Stomach smooth muscle (tissue), 2 donors: ENCODE measurements around the gene GCFC2.

Experiments
- H3K27ac ChIP-seq: one replicate; pipeline ENCODE4 v1.7.0; 2013; ENCODE audit warnings: mild to moderate bottlenecking, low read length, inconsistent platforms
- H3K27me3 ChIP-seq, 2 donors: one replicate each; pipeline ENCODE4 v1.7.0; 2013; ENCODE audit warnings: low read length in 2 of 2; ENCODE audit not compliant: insufficient read depth in 2 of 2, control insufficient read depth in 1 of 2
- H3K36me3 ChIP-seq, 2 donors: one replicate each; pipeline ENCODE4 v1.7.0; 2013; ENCODE audit warnings: low read length in 2 of 2; ENCODE audit not compliant: control insufficient read depth in 2 of 2, insufficient read depth in 2 of 2
- H3K4me1 ChIP-seq: one replicate; pipeline ENCODE4 v1.7.0; 2013; ENCODE audit warnings: low read length; ENCODE audit not compliant: control insufficient read depth, insufficient read depth
- H3K4me3 ChIP-seq, 2 donors: one replicate each; pipeline ENCODE4 v1.7.0; 2013; ENCODE audit warnings: low read length in 2 of 2
- H3K9ac ChIP-seq, 2 donors: one replicate each; pipeline ENCODE4 v1.7.0; 2013; ENCODE audit warnings: low read length in 2 of 2, mild to moderate bottlenecking in 1 of 2
- H3K9me3 ChIP-seq, 2 donors: one replicate each; pipeline ENCODE4 v1.7.0; 2013; ENCODE audit warnings: low read length in 2 of 2; ENCODE audit not compliant: control insufficient read depth in 2 of 2
- donor health status: healthy.
- donor health status: Pancreatic carcinoma.

The GCFC2 gene

DNA sequence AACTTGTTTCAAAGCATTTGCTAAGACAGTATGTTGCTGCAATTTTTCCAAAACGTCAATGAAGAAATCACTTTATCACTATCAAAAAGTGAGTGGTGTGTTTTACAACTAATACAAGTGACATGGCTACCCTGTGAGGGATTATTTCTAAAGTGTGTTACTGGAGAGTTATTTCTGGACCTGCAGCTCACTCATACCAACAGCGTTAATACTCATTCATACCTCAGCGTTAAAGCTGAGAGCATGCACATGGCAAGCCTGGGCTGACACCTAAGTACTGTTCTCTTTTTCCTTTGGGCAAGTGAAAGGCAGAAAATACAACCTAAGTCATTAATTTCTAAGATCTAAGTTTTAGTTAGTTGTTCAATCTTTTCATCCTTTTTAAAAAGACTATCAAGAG lies 77.1 kb downstream of the GCFC2 start:
- no peaks in the 10 kb centered on the region for H3K9me3 ChIP-seq
- H3K4me1 ChIP-seq: no peaks in the 10 kb centered on the region
- H3K9ac ChIP-seq: no peak overlapping the region
- no peak overlapping the region for H3K4me3 ChIP-seq
- peaks cover 0 to 7% of the 10 kb centered on the region in 2 donors for H3K27me3 ChIP-seq
- H3K36me3 ChIP-seq: no peaks in the 10 kb centered on the region
- H3K27ac ChIP-seq: no peak overlapping the region

DNA sequence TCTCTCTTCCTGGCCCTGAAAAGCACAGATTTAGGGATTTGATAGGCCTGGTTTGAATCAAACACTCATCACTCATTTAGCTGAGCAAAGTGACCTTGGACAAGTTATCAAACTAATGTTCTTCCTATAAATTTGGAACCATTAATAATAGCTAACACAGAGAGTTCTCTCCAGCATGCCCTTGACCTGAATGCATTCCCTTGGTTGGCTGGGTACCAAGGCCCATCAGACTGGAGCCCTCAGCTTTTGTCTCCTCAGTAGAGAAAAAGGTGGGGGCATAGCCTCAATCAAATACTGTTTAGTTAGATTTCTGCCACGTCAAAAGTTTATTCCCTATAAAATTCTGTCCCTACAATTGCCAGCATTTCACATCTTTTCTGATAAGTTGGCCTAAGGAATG lies 77.9 kb downstream of the GCFC2 start:
- H3K4me3 ChIP-seq: no peak overlapping the region
- no peaks in the 10 kb centered on the region for H3K36me3 ChIP-seq
- peaks cover 0 to 5% of the 10 kb centered on the region in 2 donors for H3K27me3 ChIP-seq
- H3K4me1 ChIP-seq: no peaks in the 10 kb centered on the region
- no peak overlapping the region for H3K27ac ChIP-seq
- no peak overlapping the region for H3K9ac ChIP-seq
- no peaks in the 10 kb centered on the region for H3K9me3 ChIP-seq

DNA sequence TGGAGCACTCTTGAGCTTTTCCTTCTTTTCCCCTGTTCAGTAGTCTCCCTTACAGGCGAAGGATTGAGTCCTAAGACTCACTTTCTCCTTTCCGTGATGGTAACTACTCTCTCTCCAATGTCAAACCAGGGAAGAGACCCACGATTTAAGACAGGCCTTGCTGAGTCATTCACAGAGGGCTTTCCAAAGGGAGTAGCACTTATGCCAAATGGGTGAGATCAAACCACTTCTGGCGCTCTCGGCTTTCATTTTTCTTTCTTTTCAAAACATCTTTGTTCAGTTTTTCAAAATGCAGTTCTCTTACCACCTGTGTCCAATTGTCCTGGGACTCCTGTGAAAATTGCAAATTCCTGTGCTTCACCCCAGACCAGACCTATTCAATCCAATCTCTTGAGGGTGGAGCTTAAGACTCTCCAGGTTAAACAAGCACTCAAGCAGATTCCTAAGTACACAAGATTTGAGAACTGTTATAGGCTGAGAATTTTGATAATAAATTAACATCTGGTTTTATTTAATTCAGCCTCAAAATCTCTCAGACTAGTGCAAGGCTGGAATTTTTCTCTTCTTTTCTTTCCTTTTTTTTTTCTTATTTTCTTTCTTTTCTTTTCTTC lies 78.5 kb downstream of the GCFC2 start:
- H3K4me1 ChIP-seq: no peaks in the 10 kb centered on the region
- H3K27me3 ChIP-seq: peaks cover 0 to 2% of the 10 kb centered on the region in 2 donors
- peak overlapping the region in 1 of 2 donors; percentile 5 for H3K9ac ChIP-seq
- H3K27ac ChIP-seq: no peak overlapping the region
- no peak overlapping the region for H3K4me3 ChIP-seq
- H3K9me3 ChIP-seq: no peaks in the 10 kb centered on the region
- H3K36me3 ChIP-seq: no peaks in the 10 kb centered on the region

DNA sequence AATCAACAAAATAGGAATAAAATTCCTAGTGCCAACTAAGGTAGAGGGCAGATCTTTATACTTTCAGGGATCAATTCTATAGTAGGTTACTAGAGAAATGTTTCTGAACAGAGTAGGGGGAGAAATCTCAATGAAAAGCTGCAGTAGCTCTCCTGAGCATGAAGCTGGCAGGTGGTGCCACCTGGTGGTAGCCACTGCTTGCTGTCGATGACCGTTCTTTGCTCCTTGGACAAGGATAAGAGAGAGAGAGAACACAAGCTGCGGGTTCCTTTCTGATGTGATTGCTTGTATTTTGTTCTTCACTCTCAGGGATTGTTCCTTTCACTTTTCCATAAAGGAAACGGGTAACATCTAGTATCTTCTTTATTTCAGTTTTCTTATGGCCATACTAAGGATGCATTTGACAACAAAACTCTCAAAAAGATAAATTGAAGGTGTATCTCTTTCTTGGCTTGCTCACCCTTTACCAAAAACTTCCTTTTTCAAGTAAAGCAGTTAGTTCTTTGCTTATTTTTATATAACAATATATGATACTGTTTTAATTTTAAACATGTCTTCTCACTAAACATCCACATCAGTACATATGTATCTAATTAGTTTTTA lies 82.7 kb downstream of the GCFC2 start:
- no peak overlapping the region for H3K9ac ChIP-seq
- H3K27me3 ChIP-seq: peaks cover 0 to under 1% of the 10 kb centered on the region in 2 donors
- no peaks in the 10 kb centered on the region for H3K9me3 ChIP-seq
- no peaks in the 10 kb centered on the region for H3K36me3 ChIP-seq
- H3K4me3 ChIP-seq: no peak overlapping the region
- H3K27ac ChIP-seq: no peak overlapping the region
- H3K4me1 ChIP-seq: no peaks in the 10 kb centered on the region

DNA sequence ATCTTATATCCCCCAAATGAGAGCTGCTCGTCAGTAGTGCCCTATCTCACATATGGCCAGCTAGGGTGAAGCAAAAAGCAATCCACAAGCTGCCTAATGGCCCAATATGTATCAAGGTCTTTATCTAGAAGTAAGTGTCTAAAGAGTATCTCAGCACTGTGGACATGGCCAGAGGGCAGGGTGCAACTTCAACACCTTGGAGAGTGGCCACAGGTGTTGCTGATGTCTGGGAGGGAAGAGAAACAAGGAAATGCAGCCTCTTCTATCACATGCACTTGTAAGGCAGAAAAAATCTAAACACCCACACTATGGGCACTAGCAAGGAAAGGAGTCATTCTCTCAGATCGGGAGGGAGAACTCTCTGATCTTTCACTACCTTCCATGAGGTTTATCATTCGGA lies 87.8 kb downstream of the GCFC2 start:
- H3K9me3 ChIP-seq: no peaks in the 10 kb centered on the region
- H3K9ac ChIP-seq: no peak overlapping the region
- peaks cover 0 to 5% of the 10 kb centered on the region in 2 donors for H3K27me3 ChIP-seq
- no peak overlapping the region for H3K4me3 ChIP-seq
- H3K4me1 ChIP-seq: no peaks in the 10 kb centered on the region
- H3K27ac ChIP-seq: no peak overlapping the region
- H3K36me3 ChIP-seq: no peaks in the 10 kb centered on the region

DNA sequence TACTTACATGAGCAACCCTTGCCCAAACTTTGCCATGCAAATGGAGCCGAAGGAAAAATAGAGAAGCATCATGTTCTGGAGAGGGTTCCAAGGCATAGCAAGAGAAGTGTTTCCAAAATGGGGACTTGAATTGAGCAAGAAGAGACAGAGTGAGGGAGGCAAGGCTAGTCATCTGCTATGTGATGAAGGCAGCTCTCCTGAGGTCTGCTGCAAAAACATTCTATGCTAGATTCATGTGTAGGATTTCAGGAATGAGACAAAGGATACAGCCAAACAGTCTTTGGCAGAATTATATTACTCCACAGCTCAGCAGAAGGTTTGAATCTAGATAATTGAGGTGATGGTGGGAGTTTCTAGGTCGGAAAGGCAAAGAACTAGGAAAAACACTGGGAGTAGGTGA lies 88.2 kb downstream of the GCFC2 start:
- no peaks in the 10 kb centered on the region for H3K4me1 ChIP-seq
- H3K27ac ChIP-seq: no peak overlapping the region
- H3K27me3 ChIP-seq: peaks cover 0 to 5% of the 10 kb centered on the region in 2 donors
- no peaks in the 10 kb centered on the region for H3K9me3 ChIP-seq
- no peaks in the 10 kb centered on the region for H3K36me3 ChIP-seq
- no peak overlapping the region for H3K4me3 ChIP-seq
- no peak overlapping the region for H3K9ac ChIP-seq

DNA sequence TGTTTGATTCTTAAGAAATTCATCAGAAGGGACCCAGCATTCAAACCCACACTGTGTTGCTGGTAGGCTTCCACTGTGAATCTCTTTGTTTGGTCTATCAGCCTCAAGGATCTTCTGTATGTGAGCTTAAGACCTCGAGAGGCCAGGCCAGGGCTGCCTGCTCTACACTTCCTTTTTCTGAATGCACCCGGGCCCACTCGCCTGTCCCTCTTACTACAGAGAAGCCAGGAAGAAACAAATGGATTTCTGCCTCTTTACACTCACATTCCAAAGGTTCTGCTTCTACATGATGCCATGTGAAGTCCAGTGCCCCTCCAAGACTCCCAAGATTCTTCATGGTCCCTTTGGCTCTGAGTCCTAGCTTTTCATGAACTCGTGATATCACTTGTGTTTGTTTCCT lies 89.5 kb downstream of the GCFC2 start:
- no peaks in the 10 kb centered on the region for H3K4me1 ChIP-seq
- H3K27ac ChIP-seq: no peak overlapping the region
- H3K9me3 ChIP-seq: no peaks in the 10 kb centered on the region
- H3K27me3 ChIP-seq: peaks cover 0 to 5% of the 10 kb centered on the region in 2 donors
- H3K36me3 ChIP-seq: no peaks in the 10 kb centered on the region
- no peak overlapping the region for H3K9ac ChIP-seq
- H3K4me3 ChIP-seq: no peak overlapping the region

DNA sequence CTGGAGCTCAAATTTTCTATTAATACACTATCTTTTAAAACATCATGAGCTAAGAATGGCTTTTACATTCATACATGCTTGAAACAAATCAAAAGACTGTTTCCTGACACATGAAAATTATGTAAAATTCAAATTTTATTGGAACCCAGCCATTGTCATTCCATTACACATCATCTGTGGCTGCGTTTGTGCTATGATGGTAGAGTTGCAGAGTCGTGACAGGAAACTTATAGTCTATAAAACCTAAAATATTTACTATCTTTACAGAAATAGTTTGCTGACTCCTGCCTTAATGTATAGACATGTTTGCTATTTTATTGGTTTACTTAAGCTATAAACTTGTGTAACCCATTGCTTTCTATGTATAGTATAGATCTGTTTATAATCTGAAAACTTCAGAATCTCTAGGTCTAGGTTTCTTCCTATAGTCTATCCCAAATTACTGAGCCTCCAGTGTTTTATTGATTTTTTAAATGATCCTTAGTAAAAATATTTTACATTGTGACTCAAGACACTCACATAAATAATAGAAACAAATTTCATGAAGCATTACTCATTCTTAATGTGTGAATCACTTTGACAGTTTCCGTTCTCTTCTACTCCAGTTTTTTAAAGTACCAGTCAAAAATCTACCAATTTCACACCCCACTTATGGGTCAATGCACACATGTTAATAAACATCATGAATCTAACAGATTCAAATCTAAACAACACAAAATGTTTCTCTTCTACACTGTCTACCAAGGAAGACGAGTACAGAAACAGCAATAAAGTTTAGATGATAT lies 90.6 kb downstream of the GCFC2 start:
- Histone ChIP-seq H3K27ac (no peak overlapping the region), H3K4me1 (no peaks in the 10 kb centered on the region), H3K9ac (no peak overlapping the region), H3K9me3 (no peaks in the 10 kb centered on the region), H3K4me3 (no peak overlapping the region), H3K27me3 (peaks cover 0 to 5% of the 10 kb centered on the region in 2 donors), H3K36me3 (no peaks in the 10 kb centered on the region)

DNA sequence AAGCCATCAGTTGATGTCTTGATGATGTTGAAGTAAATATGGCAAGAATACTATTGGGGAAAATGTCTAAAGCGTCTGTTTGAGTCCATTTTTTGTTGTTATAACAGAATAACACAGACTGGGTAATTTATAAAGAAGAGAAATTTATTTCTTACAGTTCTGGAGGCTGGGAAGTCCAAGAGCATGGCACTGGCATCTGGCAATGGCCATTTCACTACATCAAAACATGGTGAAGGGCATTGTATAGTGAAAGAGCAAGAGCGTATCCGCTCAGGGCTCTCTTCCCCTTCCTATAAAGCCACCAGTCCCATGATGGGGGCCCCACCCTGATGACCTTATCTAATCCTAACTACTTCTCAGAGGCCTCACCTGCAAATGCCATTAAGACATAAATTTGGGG lies 93.8 kb downstream of the GCFC2 start:
- Histone ChIP-seq H3K27me3 (no peaks in the 10 kb centered on the region), H3K9ac (no peak overlapping the region), H3K4me1 (no peaks in the 10 kb centered on the region), H3K9me3 (no peaks in the 10 kb centered on the region), H3K4me3 (no peak overlapping the region), H3K27ac (no peak overlapping the region), H3K36me3 (no peaks in the 10 kb centered on the region)

DNA sequence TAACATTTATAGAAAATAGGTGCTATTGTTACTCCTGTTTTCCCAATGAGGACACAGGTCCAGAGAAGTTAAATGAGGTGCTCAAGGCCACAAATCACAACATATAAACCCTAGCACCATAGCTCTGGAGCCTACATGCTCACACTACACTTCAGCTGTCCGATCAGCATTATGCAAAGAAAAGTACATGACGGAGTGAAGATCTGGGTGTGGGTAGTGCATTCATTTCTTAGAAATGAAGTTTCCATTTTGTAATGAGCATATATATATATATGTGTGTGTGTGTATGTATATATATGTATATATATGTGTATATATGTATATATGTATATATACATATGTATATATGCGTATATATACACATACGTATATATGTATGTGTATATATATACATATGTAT lies 94.3 kb downstream of the GCFC2 start:
- no peaks in the 10 kb centered on the region for H3K9me3 ChIP-seq
- H3K36me3 ChIP-seq: no peaks in the 10 kb centered on the region
- no peak overlapping the region for H3K27ac ChIP-seq
- H3K27me3 ChIP-seq: peaks cover 0 to 2% of the 10 kb centered on the region in 2 donors
- H3K4me1 ChIP-seq: no peaks in the 10 kb centered on the region
- no peak overlapping the region for H3K9ac ChIP-seq
- no peak overlapping the region for H3K4me3 ChIP-seq
